CD4-positive, alpha-beta T cell treated with Interleukin-12 subunit alpha and Interleukin-12 subunit beta, for 1 hour (primary cell): ENCODE measurements around the gene METTL26.

Experiments
- DNase-seq: peaks from one replicate; pipeline ENCODE4 v3.0.0-alpha.2; 2020

The METTL26 gene

DNA sequence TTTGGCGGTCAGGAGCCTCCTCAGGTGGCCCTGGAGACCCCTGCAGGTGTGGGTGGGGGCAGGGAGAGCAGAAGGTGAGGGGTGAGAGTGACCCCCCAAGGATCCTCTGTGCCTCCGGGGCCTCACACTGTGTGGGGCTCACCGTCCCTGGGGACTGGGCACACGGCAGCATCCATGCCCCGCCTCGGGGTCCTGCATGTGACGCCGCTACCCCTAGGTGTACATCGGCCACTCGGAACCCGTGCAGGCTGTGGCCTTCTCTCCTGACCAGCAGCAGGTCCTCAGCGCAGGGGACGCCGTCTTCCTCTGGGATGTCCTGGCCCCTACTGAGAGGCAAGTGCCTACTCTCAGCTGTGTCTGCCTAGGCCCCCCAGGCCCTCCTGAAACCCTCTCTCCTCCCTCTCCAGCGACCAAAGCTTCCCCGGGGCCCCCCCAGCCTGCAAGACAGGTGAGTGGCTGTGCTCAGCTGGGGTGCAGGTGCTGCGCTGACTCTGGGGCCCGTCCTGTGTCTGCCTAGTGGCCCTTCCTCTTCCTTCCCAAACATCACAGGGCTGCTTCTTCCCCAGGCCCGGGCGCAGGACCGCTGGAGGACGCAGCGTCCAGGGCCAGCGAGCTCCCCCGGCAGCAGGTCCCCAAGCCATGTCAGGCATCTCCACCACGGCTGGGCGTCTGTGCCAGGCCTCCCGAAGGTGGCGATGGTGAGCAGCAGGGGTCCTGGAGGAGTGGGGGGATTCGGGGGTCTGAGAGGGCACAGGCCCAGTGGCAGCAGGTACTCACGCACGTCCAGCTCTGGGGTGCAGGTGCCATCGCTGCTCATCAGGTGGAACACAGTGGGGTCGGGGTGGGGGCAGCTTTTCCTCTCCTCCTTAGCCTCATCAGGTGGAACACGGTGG, 22.8 kb upstream of the METTL26 start:
- no peak for DNase-seq

DNA sequence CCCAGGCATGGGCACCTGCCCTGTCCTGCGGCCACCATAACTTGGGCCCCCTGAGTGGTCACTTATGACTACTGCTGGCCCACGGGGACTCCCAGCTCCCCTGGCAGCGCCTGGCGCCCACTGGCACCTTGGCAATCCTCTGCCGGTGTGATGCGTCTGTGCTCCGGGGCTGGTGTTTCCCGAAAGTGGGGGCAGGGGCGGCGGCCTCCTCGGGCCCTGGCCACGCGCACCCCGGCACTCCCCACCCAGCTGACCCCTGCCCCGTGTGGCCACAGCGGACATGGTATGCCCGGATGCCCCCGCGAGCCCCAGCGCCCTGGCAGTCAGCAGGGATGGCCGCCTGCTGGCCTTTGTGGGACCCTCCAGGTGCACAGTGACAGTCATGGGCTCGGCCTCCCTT, 21.4 kb upstream of the METTL26 start:
- no peak for DNase-seq

DNA sequence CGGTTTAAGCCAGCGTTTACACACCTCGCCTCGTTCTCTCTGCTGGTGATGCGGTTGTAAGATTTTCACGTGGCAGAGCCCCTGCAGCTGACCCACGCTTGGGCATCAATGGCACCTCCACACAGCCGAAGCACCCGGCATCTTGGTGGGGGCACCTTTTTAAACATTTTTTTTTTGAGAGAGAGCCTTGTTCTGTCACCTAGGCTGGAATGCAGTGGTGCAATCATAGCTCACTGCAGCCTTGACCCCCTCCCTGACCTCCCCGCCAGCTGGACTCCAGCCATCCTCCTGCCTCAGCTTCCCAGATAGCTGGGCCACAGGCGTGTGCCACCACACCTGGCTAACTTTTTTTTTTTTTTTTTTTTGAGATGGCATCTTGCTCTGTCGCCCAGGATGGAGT, 17.9 kb upstream of the METTL26 start:
- DNase-seq, result no peak

DNA sequence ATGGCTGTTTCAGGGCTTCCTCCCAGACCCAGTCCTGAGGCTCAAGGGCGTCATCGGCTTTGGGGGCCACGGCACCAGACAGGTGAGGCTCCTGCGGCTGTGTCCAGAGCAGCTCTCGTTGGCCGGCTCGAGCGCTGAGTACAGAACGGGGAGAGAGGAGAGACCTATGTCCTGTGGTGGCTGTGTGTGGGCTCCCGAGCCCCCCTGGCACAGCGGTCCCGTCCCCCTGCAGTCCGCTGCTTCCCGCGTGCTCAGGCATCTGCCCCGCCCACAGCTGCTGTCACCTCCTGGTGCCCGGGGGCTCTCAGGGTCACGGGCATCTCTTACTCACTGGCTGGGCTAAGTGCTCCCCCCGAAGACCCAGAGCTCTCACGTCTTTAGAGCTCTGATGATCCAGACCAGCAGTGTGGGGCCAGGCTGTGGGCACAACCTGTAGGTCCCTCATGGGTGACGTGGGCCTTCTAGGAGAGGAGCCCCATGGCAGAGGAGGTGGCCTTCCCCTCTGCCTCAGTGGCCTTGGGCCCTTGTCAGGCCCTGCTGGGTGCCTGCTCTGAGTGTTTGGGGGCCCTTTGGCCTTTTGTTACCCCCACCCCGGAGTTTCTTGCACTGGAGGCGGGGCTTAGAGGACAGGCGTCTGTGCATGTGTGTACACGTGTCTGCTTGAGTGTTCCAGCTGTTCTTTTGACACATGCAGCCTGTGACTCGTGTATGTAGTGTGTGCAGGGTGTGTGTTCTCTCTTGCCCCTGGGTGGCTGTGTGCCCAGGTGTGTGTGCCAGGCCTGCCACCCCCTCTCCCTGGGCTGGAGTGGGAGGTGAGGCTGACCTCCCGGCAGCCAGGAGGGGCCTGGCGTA, 16.6 kb upstream of the METTL26 start:
- DNase-seq, result no peak

DNA sequence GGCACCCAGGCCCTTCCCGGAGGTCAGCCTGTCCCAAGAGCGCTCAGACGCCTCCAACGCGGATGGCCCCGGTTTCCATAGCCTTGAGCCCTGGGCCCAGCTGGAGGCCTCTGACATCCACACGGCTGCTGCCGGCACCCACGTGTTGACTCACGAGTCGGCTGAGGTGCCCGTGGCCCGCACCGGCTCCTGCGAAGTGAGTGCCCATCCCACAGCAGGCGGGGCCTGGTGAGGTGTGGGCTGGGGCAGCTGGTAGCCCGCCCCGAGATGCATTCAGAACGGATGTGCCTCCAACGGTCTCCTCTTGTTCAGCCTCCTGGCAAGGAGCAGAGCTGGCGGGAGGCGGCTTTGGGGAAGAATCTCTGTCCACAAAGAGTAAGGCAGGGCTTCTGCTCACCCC, 15.7 kb upstream of the METTL26 start:
- DNase-seq, result no peak

DNA sequence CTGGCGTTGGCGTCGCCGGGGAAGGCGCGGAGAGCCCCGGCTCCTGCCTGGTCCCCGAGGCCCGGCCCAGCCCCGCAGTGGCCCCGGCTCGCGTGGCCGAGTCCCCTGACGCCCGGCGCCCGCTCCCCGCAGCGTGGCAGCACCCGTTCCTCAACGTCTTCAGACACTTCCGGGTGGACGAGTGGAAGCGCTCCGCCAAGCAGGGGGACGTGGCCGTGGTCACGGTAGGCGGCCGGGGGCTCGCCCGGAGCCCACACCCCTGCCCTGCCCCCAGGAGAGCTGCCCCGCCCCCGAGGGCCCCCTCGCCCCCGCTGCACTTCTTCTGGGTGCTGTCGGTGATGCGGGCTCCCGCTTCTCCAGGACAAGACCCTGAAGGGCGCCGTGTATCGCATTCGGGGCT, 13.5 kb upstream of the METTL26 start:
- DNase-seq, result no peak

DNA sequence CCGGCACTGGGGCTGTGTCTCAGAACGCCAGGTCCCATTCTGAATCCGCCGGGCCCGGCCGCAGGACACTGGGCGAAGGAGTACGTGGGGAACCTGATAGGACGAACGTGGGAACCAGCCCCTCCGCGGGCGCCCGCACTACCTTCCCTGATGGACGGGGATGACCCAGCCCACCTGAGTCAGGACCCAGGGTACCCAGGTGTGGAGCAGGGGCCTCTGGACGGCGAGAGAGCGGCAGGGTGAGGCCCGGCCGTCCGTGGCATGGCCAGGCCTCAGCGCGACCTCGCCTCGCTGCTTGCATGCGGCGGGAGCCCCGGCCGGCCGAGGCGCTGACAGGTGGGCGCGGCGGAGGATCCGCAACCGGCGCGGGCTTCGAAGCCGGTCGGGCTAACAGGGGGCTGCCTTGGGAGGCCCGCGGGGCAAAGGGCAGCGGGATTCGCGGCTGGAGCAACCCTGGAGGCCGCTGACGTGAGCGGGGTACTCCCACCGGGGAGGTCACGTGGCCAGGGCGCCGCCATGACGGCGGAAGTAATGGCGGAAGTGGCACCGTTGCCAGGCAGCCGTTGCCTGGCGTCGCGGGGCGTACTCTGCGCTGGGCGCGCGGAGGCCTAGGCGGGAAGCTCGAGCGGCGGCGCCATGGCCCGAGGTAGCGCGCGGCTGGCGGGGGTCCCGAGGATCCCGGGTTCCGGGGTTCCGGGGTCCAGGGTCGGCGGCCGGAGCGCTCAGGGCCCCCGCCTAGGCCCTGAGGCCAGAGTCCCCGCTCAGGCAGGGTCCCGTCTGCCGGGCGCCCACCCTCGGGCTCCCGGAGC, 12.9 kb upstream of the METTL26 start, which contains the start of gene WDR90:
Gene WDR90 (plus strand): TSS at position 585 of the 809 bp plus-strand sequence. CDS start 52 bp downstream, at position 637.
- DNase-seq, result peak; percentile 90

DNA sequence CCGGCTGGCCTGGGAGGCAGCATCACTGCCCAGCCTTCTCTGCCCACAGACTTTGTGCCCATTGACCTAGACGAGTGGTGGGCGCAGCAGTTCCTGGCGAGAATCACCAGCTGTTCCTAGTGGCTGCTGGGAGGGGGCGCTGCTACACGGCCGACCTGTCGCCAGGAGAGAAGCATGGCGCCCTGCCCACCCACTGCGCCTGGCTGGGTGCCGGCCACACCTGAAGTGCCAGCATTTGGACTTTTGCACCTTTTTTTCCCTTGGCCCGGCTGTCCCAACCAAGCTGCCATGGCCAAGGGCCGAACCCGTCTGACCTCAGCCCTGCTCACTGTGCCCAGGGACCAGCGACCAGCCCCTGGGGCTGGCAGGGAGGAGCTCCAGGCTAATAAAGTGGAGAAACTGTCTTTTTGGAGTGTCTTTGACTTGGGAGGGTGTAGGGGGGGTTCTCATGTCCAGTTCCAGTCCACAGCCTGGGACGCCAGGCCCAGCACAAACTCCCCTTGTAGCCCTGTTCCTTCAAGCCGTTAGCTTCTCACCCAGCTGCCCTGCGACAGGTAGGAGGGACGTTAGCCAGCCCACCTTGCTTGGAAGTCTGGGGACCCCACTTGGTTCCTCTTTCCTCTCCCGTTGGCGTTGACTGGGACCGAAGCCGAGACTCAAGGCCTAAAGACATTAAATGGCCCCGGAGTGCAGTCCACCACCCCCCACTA, 12.1 kb upstream of the METTL26 start:
- peak; percentile 45 for DNase-seq

DNA sequence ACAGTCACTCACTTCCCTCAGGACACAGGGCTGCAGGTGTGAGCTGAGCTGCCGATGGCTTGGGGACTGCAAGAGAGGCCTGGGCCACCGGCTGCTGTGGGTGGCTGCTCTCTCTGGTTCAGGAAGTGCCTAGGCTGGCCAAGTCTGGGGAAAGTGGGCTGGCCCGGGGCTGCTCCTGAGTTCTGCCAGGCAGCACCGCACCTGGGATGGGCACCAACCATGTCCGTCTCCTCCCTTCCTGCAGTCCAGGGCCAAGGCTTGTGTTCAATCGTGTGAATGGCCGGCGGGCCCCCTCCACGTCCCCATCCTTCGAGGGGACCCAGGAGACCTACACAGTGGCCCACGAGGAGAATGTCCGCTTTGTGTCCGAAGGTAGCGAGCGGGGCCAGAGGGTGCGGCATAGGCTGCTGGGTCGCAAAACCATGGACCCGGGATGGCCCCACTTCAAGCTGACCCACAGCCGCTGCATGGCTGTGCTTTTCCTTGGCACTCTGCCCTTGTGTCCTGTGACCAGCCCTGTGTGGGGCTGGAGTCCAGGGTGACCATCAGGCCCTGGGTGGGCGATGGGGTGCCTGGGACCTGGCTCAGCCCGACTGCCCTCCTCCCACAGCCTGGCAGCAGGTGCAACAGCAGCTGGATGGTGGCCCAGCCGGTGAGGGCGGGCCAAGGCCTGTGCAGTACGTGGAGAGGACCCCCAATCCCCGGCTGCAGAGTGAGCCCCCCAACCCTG, 11.2 kb upstream of the METTL26 start:
- no peak for DNase-seq

DNA sequence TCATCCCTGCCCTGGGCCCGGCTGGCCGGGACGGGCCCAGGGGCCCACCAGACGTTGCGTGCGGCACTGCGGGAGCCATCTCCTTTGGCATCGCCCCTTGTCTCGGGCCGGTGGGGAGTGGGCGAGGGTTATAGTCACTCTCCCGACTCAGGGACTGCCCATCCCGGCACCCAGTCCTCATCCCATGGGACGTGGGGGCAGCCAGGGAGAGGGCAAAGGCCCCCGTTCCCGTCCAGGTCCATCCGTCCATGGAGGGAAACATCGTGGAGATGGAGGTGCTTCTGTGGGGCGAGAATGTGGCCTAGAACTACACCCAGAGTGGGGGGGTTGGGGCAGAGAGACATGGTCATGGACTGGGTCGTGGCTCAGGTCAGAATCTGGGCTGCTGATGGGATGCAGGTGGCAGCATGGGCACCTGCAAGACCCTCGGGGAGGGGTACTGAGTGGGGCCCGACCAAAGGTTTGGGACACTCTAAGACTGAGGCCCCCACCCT, 10.6 kb upstream of the METTL26 start:
- no peak for DNase-seq

DNA sequence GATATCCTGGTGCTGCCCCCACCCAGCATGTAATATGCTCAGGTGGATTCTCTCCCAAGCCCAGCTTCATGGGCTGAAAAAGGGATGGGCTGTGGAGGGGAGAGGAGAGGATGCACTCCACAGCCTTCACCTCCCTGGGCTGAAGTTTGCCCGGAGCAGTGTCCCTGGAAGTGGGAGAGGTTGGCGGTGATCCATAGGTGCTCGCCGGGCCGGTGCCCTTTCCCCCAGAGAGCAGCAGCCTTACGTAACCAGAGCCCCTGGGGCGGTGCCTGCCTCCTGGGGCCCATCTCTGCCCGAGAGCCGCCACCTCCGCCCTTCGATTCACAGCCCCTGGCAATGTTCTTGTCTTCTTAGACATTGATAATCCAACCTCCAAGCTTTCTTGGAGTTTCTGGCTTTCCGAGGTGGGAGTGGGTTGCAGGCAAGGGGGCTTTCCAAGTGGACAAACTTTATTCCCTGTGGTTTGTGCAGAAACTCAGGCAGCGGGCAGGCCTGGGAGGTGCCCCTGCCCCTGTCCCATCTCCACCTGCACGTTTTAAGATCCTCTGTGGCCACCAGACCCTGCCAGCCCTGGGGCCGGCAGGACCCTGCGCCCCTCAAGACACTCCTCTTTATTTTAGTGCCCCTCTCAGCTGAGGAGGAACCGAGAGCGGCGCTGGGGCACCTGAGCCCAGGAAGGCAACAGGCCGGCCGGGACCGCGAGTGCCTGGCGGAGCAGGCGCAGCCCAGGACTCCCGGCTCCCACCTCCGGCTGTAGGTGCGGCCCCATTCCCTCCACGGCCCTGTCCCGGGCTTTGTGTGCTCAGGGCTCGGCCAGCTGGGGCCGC, 10.0 kb upstream of the METTL26 start:
- no peak for DNase-seq

DNA sequence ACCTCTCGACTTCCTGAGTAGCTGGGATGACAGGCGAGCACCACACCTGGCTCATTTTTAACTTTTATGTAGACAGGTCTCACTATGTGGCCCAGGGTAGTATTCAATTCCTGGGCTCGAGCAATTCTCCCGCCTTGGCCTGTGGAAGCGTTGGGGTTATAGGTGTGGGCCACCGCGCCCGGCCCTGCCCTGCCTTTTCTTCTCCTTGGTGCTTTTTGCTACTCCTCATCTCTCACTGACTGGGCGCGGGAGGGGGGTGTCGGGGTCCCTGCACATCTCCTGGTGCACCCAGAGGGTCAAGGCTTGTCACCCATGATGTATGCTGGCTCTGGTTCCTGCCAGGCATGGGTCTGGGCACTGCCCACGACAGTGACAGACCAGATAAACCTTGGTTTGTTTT, 8.5 kb upstream of the METTL26 start:
- no peak for DNase-seq

DNA sequence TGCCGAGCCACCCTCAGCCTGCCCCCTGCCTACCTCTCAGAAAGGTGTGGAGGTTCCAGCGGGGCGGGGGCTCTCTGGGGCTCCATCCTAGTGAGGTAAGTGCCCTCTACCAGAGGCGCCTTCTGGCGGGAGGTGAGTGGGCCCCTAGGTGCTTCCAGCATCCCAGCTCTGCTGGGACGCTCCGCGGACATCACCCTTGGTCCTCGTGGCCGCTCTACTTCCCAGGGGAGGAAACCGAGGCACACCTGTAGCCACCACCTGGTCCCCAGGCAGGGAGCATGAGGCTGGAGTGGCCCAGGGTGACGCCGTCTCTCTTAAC, 6.9 kb upstream of the METTL26 start:
- no peak for DNase-seq

DNA sequence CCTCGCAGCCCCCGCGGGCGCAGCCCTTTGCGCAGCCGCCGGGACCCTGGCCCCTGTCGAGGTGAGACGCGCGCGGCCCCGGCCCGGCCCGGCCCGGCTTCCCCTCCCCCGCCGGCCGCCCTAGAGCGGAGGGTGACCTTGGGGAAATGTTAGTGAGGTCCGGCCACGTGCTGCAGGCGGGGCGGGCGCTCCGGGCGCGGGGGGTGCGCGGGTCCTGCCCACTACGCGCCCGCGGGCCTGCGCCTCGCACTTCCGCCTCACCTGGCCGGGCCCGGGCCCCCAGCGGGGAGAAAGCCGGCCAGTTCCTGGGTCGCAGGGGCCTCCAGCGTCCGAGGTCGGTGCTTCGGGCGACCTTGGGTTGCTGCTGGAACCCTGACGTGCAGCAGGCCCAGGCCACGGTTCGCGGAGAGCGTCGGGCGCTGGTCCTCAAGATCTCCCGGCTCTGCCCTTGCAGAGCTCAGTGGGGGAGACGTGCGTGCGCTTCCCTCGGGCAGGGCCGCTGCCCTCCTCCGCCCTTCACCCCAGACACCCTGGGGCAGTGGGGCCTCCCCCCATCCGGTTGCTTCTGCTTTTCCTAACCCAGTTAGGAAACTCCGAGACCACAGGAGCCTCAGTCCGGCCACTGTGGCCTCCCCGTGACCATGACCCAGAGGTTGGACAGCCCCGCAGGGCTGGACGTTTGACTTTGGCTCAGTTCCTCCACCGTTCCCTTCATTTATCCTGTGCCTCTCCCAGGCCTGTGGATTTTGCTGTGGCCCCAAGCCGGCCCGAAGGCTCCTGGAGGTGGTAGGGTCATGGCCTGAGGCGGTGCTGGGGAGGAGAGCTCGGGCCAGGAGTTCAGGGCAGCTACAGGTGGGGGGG, 6.3 kb upstream of the METTL26 start:
- DNase-seq, result peak; percentile 33

DNA sequence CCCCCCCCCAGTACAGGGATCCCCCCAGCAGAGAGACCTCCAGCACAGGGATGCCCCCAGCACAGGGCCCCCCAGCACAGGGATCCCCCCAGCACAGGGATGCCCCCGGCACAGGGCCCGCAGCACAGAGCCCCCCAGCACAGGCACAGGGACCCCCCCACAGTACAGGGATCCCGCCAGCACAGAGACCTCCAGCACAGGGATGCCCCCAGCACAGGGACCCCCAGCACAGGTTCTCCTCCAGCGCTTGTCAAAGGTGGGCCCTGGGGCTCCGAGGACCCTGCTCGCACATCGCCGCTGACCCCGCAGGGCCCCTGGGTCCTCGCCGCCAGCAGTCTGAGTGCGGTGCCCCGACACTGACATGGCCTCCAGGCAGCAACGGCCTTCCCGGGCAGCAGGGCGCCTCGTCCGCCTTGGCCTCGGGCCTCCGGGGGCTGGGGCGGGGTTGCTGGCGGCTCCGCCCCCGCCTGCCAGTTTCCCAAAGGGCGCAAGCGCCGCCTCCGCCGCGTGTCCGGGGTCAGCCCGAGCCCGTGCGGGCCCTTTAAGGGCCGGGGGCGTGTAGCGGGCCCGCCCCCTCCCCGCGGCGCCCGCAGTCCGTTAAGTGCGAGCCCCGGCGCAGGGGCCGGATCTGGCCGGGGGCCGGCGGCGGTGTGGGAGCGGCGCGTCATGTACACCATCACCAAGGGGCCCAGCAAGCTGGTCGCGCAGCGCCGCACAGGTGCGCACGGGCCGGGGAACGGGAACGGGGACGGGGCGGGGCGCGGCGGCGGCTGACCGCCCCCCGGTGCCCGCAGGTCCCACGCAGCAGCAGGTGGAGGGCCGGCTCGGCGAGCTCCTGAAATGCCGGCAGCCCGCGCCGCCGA, 5.5 kb upstream of the METTL26 start, which contains the start of gene MCRIP2:
Gene MCRIP2 (plus strand): TSS at position 503 of the 863 bp plus-strand sequence. CDS start 164 bp downstream, at position 667.
- peak; percentile 72 for DNase-seq

DNA sequence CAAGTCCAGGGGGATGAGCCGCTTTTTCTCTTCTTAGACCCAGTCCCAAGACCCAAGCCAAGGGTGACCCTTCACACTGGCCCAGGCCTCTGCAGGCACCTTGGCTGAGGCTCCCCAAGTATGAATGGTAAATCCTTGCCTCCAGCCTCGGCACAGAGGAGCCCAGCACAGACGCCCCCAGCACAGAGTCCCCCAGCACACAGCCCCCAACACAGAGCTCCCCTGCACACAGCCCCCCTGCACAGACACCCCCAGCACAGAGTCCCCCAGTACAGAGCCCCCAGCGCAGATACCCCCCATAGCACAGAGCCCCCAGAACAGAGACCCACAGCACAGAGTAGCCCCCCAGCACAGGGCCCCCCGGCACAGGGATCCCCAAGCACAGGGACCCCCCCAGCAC, 4.5 kb upstream of the METTL26 start:
- no peak for DNase-seq

DNA sequence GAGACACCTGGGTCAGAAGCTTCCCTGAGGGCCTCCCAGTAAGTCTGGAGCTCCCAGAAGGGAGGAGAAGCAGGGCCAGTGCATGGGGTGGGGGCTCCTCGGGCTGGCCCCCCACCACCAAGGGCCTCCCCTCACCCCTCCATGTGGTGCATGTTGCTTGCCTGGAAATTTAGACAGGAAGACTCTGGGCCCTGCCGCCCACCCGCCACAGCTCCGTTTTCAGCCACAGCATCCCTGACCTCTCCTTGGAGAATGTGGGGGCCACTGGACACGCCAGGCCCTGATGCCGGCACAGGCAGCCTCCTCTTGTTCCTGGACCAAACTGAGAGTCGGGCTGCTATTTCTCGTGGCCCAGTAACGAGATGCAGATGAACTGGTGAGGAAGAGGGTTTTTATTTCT, 2.7 kb upstream of the METTL26 start:
- DNase-seq, result no peak

DNA sequence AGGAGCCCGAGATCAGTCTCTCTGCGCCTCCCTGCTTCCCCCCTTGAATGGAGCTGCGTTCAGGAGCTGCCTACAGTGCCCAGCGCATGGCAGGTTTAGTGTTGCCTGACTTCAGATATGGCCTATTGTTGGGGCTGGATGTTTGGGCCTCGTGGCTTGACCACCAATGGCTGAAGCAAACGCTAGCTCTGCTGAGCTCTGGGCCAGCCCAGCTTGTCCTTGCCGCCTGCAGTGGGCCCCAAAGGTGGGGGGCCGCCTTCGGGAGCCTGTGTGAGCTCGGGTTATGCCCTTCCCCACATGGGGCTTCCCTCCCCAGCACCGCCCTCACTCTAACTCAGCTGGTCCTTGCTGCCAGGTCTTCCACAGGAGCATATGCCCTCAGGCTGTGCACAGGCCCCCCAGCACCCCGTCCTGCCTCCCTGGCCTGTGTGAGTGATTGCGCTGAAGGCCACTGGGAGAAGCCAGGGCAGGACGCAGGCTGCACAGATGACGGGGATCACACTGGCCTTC, 2.0 kb upstream of the METTL26 start:
- DNase-seq, result no peak
